Keratinocyte (primary cell): Measurements from ENCODE around the gene CACNA1C. TPM values are rescaled to one million over a fixed set of nuclear protein-coding genes. Genes with fewer than 3 reads are reported as not detected.

Experiments used
- DNase-seq: peaks from one replicate; pipeline ENCODE4 v3.0.0-alpha.2; 2011; ENCODE audit warnings: low read depth, missing footprints, low spot score
- FAIRE-seq: peaks from 2 replicates; lab custom pipeline; 2011; peaks lifted over from hg19 to GRCh38; lab: Jason Lieb, UNC
- H2AFZ ChIP-seq: 2 replicates; pipeline ENCODE4 v1.6.0; 2012; ENCODE audit warnings: low read length, control low read depth, inconsistent platforms; ENCODE audit not compliant: control insufficient read depth
- H3K27ac ChIP-seq: 2 replicates; pipeline ENCODE4 v1.5.1; 2011; ENCODE audit warnings: low read length; ENCODE audit not compliant: control insufficient read depth, insufficient read depth
- H3K27me3 ChIP-seq: 3 replicates; pipeline ENCODE4 v1.6.0; 2011; ENCODE audit warnings: low read length; ENCODE audit not compliant: control insufficient read depth, insufficient read depth; ENCODE audit errors: extremely low read depth
- H3K36me3 ChIP-seq, 2 experiments: 2 replicates in 1 of 2; 3 replicates in 1 of 2; pipeline ENCODE4 v1.5.1; 2011; ENCODE audit warnings: low read length in 2 of 2, mild to moderate bottlenecking in 1 of 2; ENCODE audit not compliant: control insufficient read depth in 2 of 2, insufficient read depth in 2 of 2; ENCODE audit errors: extremely low read depth in 1 of 2
- H3K4me1 ChIP-seq: 3 replicates; pipeline ENCODE4 v1.5.1; 2011; ENCODE audit warnings: low read length; ENCODE audit not compliant: control insufficient read depth, insufficient read depth; ENCODE audit errors: extremely low read depth
- H3K4me2 ChIP-seq: 3 replicates; pipeline ENCODE4 v1.6.0; 2011; ENCODE audit warnings: low read depth, low read length; ENCODE audit not compliant: control insufficient read depth, insufficient read depth; ENCODE audit errors: extremely low read depth
- H3K4me3 ChIP-seq, 3 experiments: fragments of 200-600 bp in 1 of 3; sonication (generic) in 1 of 3; 2 replicates in 2 of 3; 3 replicates in 1 of 3; pipeline ENCODE4 v1.5.1; 2011 to 2016; ENCODE audit warnings: low read length in 3 of 3, mild to moderate bottlenecking in 3 of 3, control low read depth in 2 of 3, inconsistent platforms in 1 of 3, low read depth in 1 of 3, mixed read lengths in 1 of 3, mixed run types in 1 of 3, moderate library complexity in 1 of 3; ENCODE audit not compliant: control insufficient read depth in 2 of 3, insufficient read depth in 2 of 3; ENCODE audit errors: extremely low read depth in 1 of 3
- H3K79me2 ChIP-seq: 2 replicates; pipeline ENCODE4 v1.6.0; 2012; ENCODE audit warnings: low read length; ENCODE audit not compliant: control insufficient read depth, insufficient read depth
- H3K9ac ChIP-seq: 3 replicates; pipeline ENCODE4 v1.6.0; 2011; ENCODE audit warnings: low read length; ENCODE audit not compliant: control insufficient read depth, insufficient read depth; ENCODE audit errors: extremely low read depth
- H3K9me1 ChIP-seq: 3 replicates; pipeline ENCODE4 v1.6.0; 2011; ENCODE audit warnings: low read length; ENCODE audit not compliant: control insufficient read depth, insufficient read depth; ENCODE audit errors: extremely low read depth
- H3K9me3 ChIP-seq: 2 replicates; pipeline ENCODE4 v1.5.1; 2012; ENCODE audit warnings: low read depth, low read length; ENCODE audit not compliant: control insufficient read depth
- H4K20me1 ChIP-seq: 3 replicates; pipeline ENCODE4 v1.6.0; 2011; ENCODE audit warnings: low read length; ENCODE audit not compliant: control insufficient read depth, insufficient read depth; ENCODE audit errors: extremely low read depth
- EZH2 ChIP-seq: IDR thresholded peaks from one replicate; pipeline ENCODE4 v1.6.1; 2012; ENCODE audit warnings: inconsistent platforms, mild to moderate bottlenecking, low read length, moderate library complexity
- dilution Hi-C: fragments of 300-500 bp; cut with MboI; formaldehyde crosslinking; loops from one replicate; pipeline ENCODE4 v1.7.0; 2020; ENCODE audit warnings: low sequenced_read_pairs; ENCODE audit not compliant: extremely low pct_ligation_motif_present
- polyA plus RNA-seq, 5 experiments: library from polyadenylated mRNA; depleted of rRNA in 3 of 5; stranded (reverse) in 3 of 5; stranded (forward) in 1 of 5; unstranded in 1 of 5; fragments of >200 nt; gene quantifications; 1 replicate in 1 of 5; 2 replicates in 3 of 5; 3 replicates in 1 of 5; pipeline versions ENCODE4 v1.2.1 to v1.2.3, GENCODE V29; 2011 to 2012; ENCODE audit warnings: missing spikeins in 2 of 5, low read depth in 1 of 5, low replicate concordance in 1 of 5
- TF ChIP-seq, protein P1 (sequence below), 3 experiments: IDR thresholded peaks in 1 of 3; conservative IDR thresholded peaks in 1 of 3; optimal IDR thresholded peaks in 1 of 3; 2 replicates in 2 of 3; 3 replicates in 1 of 3; pipeline versions ENCODE3 to v1.5.1; 2011; ENCODE audit warnings: low read length in 3 of 3, mild to moderate bottlenecking in 3 of 3, moderate library complexity in 2 of 3, control low read depth in 1 of 3, inconsistent platforms in 1 of 3; ENCODE audit not compliant: insufficient read depth in 2 of 3; ENCODE audit errors: extremely low read depth in 1 of 3

CACNA1C gene
- polyA plus RNA-seq, 1 donor (not counting 4 experiments of a cell fraction or from before 2014, with no cell fraction given) = not detected

DNA sequence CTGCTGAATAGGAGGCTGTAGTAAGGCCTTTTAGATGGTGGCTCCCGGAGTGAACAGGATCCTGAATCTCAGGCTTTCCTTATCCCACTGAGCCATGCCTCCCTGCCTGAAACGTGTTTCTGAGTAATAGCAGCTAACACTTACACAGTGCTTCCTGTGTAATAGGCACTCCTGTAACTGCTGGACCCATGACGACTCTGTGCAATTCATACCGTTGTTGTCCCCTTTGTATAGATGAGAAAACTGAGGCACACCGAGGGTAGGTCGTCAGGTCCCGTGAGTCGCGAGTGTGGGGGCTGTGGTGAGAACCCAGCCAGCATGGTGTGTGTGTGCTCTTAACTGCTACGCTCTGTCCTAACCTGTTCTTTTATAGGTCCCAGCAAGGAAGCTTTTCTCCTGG is 193.6 kb downstream of the CACNA1C start:
- no peaks in the 10 kb centered on the region for H4K20me1 ChIP-seq
- no peak overlapping the region for H2AFZ ChIP-seq
- no peaks in the 10 kb centered on the region for H3K36me3 ChIP-seq
- no peaks in the 10 kb centered on the region for H3K9me3 ChIP-seq
- no peak for FAIRE-seq
- H3K27ac ChIP-seq = no peak overlapping the region
- no peak overlapping the region for H3K9ac ChIP-seq
- no peak for DNase-seq
- TF ChIP-seq EZH2 = no peak
- TF ChIP-seq, protein P1, sequence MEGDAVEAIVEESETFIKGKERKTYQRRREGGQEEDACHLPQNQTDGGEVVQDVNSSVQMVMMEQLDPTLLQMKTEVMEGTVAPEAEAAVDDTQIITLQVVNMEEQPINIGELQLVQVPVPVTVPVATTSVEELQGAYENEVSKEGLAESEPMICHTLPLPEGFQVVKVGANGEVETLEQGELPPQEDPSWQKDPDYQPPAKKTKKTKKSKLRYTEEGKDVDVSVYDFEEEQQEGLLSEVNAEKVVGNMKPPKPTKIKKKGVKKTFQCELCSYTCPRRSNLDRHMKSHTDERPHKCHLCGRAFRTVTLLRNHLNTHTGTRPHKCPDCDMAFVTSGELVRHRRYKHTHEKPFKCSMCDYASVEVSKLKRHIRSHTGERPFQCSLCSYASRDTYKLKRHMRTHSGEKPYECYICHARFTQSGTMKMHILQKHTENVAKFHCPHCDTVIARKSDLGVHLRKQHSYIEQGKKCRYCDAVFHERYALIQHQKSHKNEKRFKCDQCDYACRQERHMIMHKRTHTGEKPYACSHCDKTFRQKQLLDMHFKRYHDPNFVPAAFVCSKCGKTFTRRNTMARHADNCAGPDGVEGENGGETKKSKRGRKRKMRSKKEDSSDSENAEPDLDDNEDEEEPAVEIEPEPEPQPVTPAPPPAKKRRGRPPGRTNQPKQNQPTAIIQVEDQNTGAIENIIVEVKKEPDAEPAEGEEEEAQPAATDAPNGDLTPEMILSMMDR (optimal IDR thresholded peaks at IDR 0.05 in 1 of 3, IDR thresholded peaks at IDR 0.05 in 1 of 3, conservative IDR thresholded peaks at IDR 0.05 in 1 of 3; ENCODE audit: extremely low read depth in 1 of 3, insufficient read depth in 2 of 3, low read length in 3 of 3) = no peak
- H3K27me3 ChIP-seq = no peaks in the 10 kb centered on the region
- H3K4me2 ChIP-seq = no peak overlapping the region
- H3K9me1 ChIP-seq = no peaks in the 10 kb centered on the region
- no peaks in the 10 kb centered on the region for H3K79me2 ChIP-seq
- H3K4me1 ChIP-seq = no peaks in the 10 kb centered on the region
- dilution Hi-C loops = no loop called here
- no peak overlapping the region for H3K4me3 ChIP-seq

GRCh38 chr12:2247120-2247519 is 194.3 kb downstream of the CACNA1C start:
- H3K27ac ChIP-seq = no peak overlapping the region
- dilution Hi-C loops = no loop called here
- no peak for FAIRE-seq
- no peak overlapping the region for H3K9ac ChIP-seq
- no peak overlapping the region for H3K4me2 ChIP-seq
- DNase-seq = no peak
- H3K4me3 ChIP-seq = no peak overlapping the region
- no peaks in the 10 kb centered on the region for H4K20me1 ChIP-seq
- H3K79me2 ChIP-seq = no peaks in the 10 kb centered on the region
- H3K9me3 ChIP-seq = no peaks in the 10 kb centered on the region
- no peaks in the 10 kb centered on the region for H3K9me1 ChIP-seq
- no peak overlapping the region for H2AFZ ChIP-seq
- H3K4me1 ChIP-seq = no peaks in the 10 kb centered on the region
- no peaks in the 10 kb centered on the region for H3K27me3 ChIP-seq
- no peaks in the 10 kb centered on the region for H3K36me3 ChIP-seq
- TF ChIP-seq EZH2 = no peak
- TF ChIP-seq, protein P1 (optimal IDR thresholded peaks at IDR 0.05 in 1 of 3, IDR thresholded peaks at IDR 0.05 in 1 of 3, conservative IDR thresholded peaks at IDR 0.05 in 1 of 3; ENCODE audit: extremely low read depth in 1 of 3, insufficient read depth in 2 of 3, low read length in 3 of 3) = no peak
